Panc1 (cell line): ENCODE measurements around the gene DRD2. TPM values are rescaled to one million over a fixed set of nuclear protein-coding genes. Genes with fewer than 3 reads are reported as not detected.

Source experiments
- ATAC-seq: fragments of 200-7000 bp; cut with Tn5 transposase; 2 replicates; pipeline ENCODE4 v1.9.1; 2020; ENCODE audit warnings: mild to moderate bottlenecking, moderate library complexity
- BruUV-seq: library from RNA; stranded (reverse); fragments of 400-500 nt; replicated peaks from 2 replicates; lab custom pipeline; 2021; lab: Mats Ljungman, UMichigan
- CTCF ChIA-PET: fragments of 300-600 bp; sonication (Branson Sonifier 250); formaldehyde crosslinking; loops from one replicate; lab custom pipeline; 2022; ENCODE audit warnings: antibody characterized with exemption; lab: Charles Lee
- POLR2A ChIA-PET: fragments of 300-600 bp; sonication (Branson Sonifier 250); formaldehyde crosslinking; loops from one replicate; lab custom pipeline; 2022; ENCODE audit warnings: antibody characterized with exemption; lab: Charles Lee
- DNase-seq: peaks from one replicate; pipeline ENCODE4 v3.0.0-alpha.2; 2010; ENCODE audit warnings: low read depth, low spot score
- H3K27ac ChIP-seq: 2 replicates; pipeline ENCODE4 v1.5.1; 2011; ENCODE audit warnings: mild to moderate bottlenecking, low read length, inconsistent platforms
- H3K27me3 ChIP-seq: fragments of 200-500 bp; sonication (Bioruptor generic); 2 replicates; pipeline ENCODE4 v1.6.0; 2014; ENCODE audit warnings: low read length, inconsistent platforms; ENCODE audit not compliant: control insufficient read depth, insufficient read depth
- H3K36me3 ChIP-seq: fragments of 200-500 bp; sonication (Bioruptor generic); 2 replicates; pipeline ENCODE4 v1.5.1; 2014; ENCODE audit warnings: inconsistent platforms, mild to moderate bottlenecking, low read length, moderate library complexity; ENCODE audit not compliant: control insufficient read depth, insufficient read depth
- H3K4me1 ChIP-seq: 2 replicates; pipeline ENCODE4 v1.5.1; 2011; ENCODE audit warnings: inconsistent platforms, mild to moderate bottlenecking, low read length, moderate library complexity; ENCODE audit not compliant: control insufficient read depth, insufficient read depth
- H3K4me3 ChIP-seq, 2 experiments: 2 replicates each; pipeline ENCODE4 v1.5.1; 2011 to 2012; ENCODE audit warnings: low read depth in 2 of 2, low read length in 2 of 2, mild to moderate bottlenecking in 2 of 2, inconsistent platforms in 1 of 2, moderate library complexity in 1 of 2
- H3K9me3 ChIP-seq: fragments of 200-500 bp; sonication (Bioruptor generic); 2 replicates; pipeline ENCODE4 v1.5.1; 2014; ENCODE audit warnings: low read depth, mild to moderate bottlenecking, inconsistent platforms, low read length, moderate library complexity; ENCODE audit not compliant: control insufficient read depth, insufficient read depth
- CTCF ChIP-seq: fragments of 450-650 bp; IDR thresholded peaks from 2 replicates; pipeline ENCODE4 v1.5.1; 2017; ENCODE audit warnings: mild to moderate bottlenecking
- POLR2AphosphoS5 ChIP-seq: IDR thresholded peaks from 2 replicates; pipeline ENCODE4 v1.6.1; 2012; ENCODE audit warnings: mild to moderate bottlenecking, low read depth, low read length, moderate library complexity
- REST ChIP-seq, 2 experiments: IDR thresholded peaks; 2 replicates each; pipeline ENCODE4 v1.6.1; 2011 to 2012; ENCODE audit warnings: low read depth in 2 of 2, control low read depth in 1 of 2, low read length in 1 of 2, mild to moderate bottlenecking in 1 of 2, moderate library complexity in 1 of 2; ENCODE audit not compliant: insufficient read depth in 1 of 2
- SIN3A ChIP-seq: IDR thresholded peaks from 2 replicates; pipeline ENCODE4 v1.6.1; 2012; ENCODE audit warnings: low read depth, mild to moderate bottlenecking, low read length, moderate library complexity, borderline replicate concordance; ENCODE audit not compliant: insufficient read depth
- TCF7L2 ChIP-seq: IDR thresholded peaks from 2 replicates; pipeline ENCODE4 v1.6.1; 2011; ENCODE audit warnings: mild to moderate bottlenecking, low read depth, low read length, inconsistent platforms
- in situ Hi-C: cut with HindIII; loops from 2 replicates; pipeline ENCODE4 v1.10.0; 2016; ENCODE audit warnings: low sequenced_read_pairs, low pct_unique_long_range_greater_than_20kb
- intact Hi-C: fragments of 100-400 bp; cut with micrococcal nuclease; formaldehyde crosslinking; loops from one replicate; pipeline ENCODE4 v1.10.0; 2022; ENCODE audit not compliant: unreplicated experiment
- total RNA-seq: library from RNA; stranded (reverse); gene quantifications from one replicate; pipeline ENCODE4 v1.2.1, GENCODE V29; 2021; ENCODE audit not compliant: unreplicated experiment

Gene DRD2
- total RNA-seq, 1 experiment from 2014 or later, result 5.3 TPM

GRCh38 chr11:113470233-113470632 is 5.0 kb downstream of the DRD2 start:
- CTCF ChIA-PET, result no interaction called here
- POLR2A ChIA-PET, result no interaction called here
- no peak for DNase-seq
- H3K36me3 ChIP-seq, result no peaks in the 10 kb centered on the region
- intact Hi-C loops (no loop called here), in situ Hi-C loops (no loop called here)
- H3K27me3 ChIP-seq, result peaks cover 16% of the 10 kb centered on the region
- H3K9me3 ChIP-seq, result no peaks in the 10 kb centered on the region
- H3K4me1 ChIP-seq, result no peaks in the 10 kb centered on the region; the same call in 1 of the 2 replicates
- no peak for ATAC-seq
- BruUV-seq, result no TSS peak
- TF ChIP-seq POLR2AphosphoS5, result no peak
- no peak overlapping the region for H3K27ac ChIP-seq
- H3K4me3 ChIP-seq, result no peak overlapping the region

GRCh38 chr11:113468726-113469345 is 6.4 kb downstream of the DRD2 start:
- intact Hi-C loops (no loop called here), in situ Hi-C loops (no loop called here)
- H3K27ac ChIP-seq, result no peak overlapping the region
- H3K4me1 ChIP-seq, result no peaks in the 10 kb centered on the region
- ChIA-PET POLR2A (no interaction called here), CTCF (interaction anchor here (0.6 kb wide), 1 partner anchor 17 kb away, joined by 3 read pairs; no protein-coding TSS in a partner anchor)
- no TSS peak for BruUV-seq
- H3K9me3 ChIP-seq, result no peaks in the 10 kb centered on the region
- no peaks in the 10 kb centered on the region for H3K36me3 ChIP-seq
- DNase-seq (no peak), ATAC-seq (no peak)
- TF ChIP-seq CTCF (no peak), SIN3A (no peak), REST (IDR thresholded peaks at IDR 0.05; ENCODE audit: insufficient read depth in 1 of 2, low read depth in 2 of 2, low read length in 1 of 2) (no peak), POLR2AphosphoS5 (no peak), TCF7L2 (no peak)
- H3K27me3 ChIP-seq, result peaks cover 14% of the 10 kb centered on the region
- no peak overlapping the region for H3K4me3 ChIP-seq

GRCh38 chr11:113467545-113467944 is 7.7 kb downstream of the DRD2 start:
- intact Hi-C loops (no loop called here), in situ Hi-C loops (no loop called here)
- Histone ChIP-seq H3K27ac (no peak overlapping the region), H3K36me3 (no peaks in the 10 kb centered on the region), H3K27me3 (peaks cover 2% of the 10 kb centered on the region; the same call in 1 of the 2 replicates), H3K4me1 (no peaks in the 10 kb centered on the region), H3K9me3 (no peaks in the 10 kb centered on the region), H3K4me3 (no peak overlapping the region)
- ChIA-PET CTCF (no interaction called here), POLR2A (no interaction called here)
- TF ChIP-seq REST (IDR thresholded peaks at IDR 0.05; ENCODE audit: insufficient read depth in 1 of 2, low read depth in 2 of 2, low read length in 1 of 2) (no peak), CTCF (no peak), TCF7L2 (no peak), SIN3A (no peak), POLR2AphosphoS5 (no peak)
- ATAC-seq (no peak), DNase-seq (no peak)
- no TSS peak for BruUV-seq
